Natural killer cell treated with Interleukin-12 subunit alpha and Interleukin-12 subunit beta and Interleukin-15 and Interleukin-18, amount 100 ng/mL, for 72 hours (primary cell): ENCODE data around the gene NT5DC4. TPM values are rescaled to one million over a fixed set of nuclear protein-coding genes. Genes with fewer than 3 reads are reported as not detected.
"Not testable (repeated sequence)": the region's sequence is repeated elsewhere in the genome, so short reads cannot be mapped to it uniquely, and the experiment has no call there.

Source experiments
- ATAC-seq, 2 donors: fragments of 150-1000 bp; cut with Tn5 transposase in 1 of 2; sonication (Bioruptor Pico), chemical (Tn5 transposase) in 1 of 2; 2 replicates each; pipeline ENCODE4 v1.10.0; 2021
- DNase-seq: peaks from one replicate; pipeline ENCODE4 v3.0.0; 2022; ENCODE audit warnings: low spot score
- H3K27ac Mint-ChIP-seq, 2 donors: 1 replicate in 1 of 2; 2 replicates in 1 of 2; pipeline ENCODE4 v1.8.0; 2022; ENCODE audit warnings: mixed read lengths in 2 of 2, mild to moderate bottlenecking in 1 of 2, moderate library complexity in 1 of 2
- H3K27me3 Mint-ChIP-seq, 2 donors: 1 replicate in 1 of 2; 2 replicates in 1 of 2; pipeline ENCODE4 v1.8.0; 2022; ENCODE audit warnings: mixed read lengths in 2 of 2
- H3K36me3 Mint-ChIP-seq: one replicate; pipeline ENCODE4 v1.8.0; 2022; ENCODE audit warnings: mixed read lengths
- H3K4me1 Mint-ChIP-seq, 2 donors: 1 replicate in 1 of 2; 2 replicates in 1 of 2; pipeline ENCODE4 v1.8.0; 2022; ENCODE audit warnings: low read depth in 2 of 2, mixed read lengths in 2 of 2, mild to moderate bottlenecking in 1 of 2
- H3K4me3 Mint-ChIP-seq: one replicate; pipeline ENCODE4 v1.8.0; 2022; ENCODE audit warnings: mixed read lengths
- H3K9me3 Mint-ChIP-seq: 2 replicates; pipeline ENCODE4 v1.8.0; 2022; ENCODE audit warnings: mixed read lengths
- total RNA-seq, 2 donors: library from RNA; stranded (reverse); gene quantifications; one replicate each; pipeline ENCODE4 v1.2.3, GENCODE V29; 2022

The NT5DC4 gene
- total RNA-seq, 2 donors from 2014 or later: not detected

DNA sequence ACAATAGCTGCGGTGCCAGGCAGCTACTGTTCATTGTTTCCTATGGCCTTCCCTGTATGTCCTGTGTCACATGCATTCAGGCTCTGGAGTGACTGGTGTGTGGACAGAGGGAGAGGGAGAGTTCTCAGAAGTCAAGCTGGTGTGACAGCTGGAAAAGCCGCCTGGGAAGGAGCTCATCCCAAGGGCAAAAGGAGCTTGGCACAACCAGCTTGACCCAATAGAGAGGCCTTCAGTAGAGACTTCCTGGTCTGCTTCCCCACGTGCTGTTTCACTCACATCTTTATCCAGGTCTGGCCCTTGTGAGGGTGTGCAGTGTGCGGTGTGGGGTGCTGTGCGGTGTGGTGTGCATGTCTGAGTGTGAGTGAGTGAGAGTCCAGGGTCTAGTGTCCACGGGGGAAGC, 11.1 kb upstream of the NT5DC4 start:
- Mint-ChIP-seq H3K36me3 (no peaks in the 10 kb centered on the region), H3K4me3 (no peak overlapping the region), H3K27me3 (peaks cover 0 to under 1% of the 10 kb centered on the region in 2 donors), H3K9me3 (no peaks in the 10 kb centered on the region), H3K4me1 (peaks cover 54 to 69% of the 10 kb centered on the region in 2 donors), H3K27ac (peak overlapping the region; percentile 63 to 79)
- ATAC-seq (no peak), DNase-seq (no peak)

DNA sequence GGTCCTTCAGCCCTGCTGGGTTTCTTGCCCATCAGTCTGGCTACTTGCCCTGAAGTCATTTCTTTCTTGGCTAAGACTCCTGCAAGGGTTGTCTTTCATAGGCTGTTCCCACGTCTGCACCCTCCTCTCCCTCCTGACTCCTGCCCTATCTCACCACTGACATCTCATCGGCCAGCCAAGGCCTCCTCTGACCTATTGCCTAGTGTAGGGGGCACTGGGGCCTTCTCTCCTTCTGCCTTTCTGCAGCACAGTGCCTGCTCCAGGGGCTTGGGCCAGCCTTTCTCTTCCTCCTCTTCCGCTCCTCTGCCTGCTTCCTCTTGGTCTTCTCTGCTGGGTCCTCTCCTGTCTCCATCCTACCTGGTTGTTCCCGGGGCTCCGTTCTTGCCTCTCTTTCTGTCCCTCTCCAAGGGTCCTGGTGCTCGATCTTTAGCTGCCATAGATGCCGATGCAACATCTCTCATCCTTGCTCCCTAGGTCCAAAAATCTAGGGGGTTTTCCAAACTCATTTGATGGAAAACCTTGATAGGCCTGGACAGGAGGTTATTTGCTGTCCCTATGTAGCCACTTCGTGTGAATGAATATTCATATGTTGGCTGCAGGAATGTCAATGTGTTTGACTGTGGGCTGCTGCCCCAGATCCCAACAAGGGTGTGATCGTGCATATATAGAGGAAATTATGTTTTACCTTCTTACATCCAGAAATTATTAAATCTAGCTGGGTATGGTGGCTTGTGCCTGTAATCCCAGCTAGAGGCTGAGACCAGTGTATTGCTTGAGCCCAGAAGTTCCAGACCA, 9.7 kb upstream of the NT5DC4 start:
- no peak for DNase-seq
- H3K4me1 Mint-ChIP-seq: peaks cover 44 to 58% of the 10 kb centered on the region in 2 donors
- no peaks in the 10 kb centered on the region for H3K9me3 Mint-ChIP-seq
- ATAC-seq: no peak
- no peaks in the 10 kb centered on the region for H3K36me3 Mint-ChIP-seq
- peak overlapping the region in 1 of 2 donors; percentile 45 for H3K27ac Mint-ChIP-seq
- no peaks in the 10 kb centered on the region for H3K27me3 Mint-ChIP-seq
- no peak overlapping the region for H3K4me3 Mint-ChIP-seq

DNA sequence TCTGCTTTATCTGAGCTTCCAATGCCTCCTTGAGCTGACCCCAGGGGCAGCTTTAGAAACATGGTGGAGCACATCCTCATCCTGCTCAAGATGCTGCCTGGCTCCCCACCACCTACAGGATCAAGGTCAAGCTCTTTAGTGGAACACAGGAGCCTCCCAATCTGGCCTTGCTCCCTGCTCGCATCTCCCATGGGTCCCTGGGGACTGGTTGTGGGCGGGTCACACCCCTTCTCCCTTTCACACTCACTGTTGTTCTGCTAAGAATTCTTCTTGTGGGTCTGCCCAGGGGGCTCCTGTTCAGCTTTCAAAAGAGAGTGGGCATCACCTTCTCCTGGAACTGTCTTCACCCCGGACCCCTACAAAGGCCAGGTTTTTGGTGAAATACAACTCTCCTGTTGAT, 8.4 kb upstream of the NT5DC4 start:
- Mint-ChIP-seq H3K4me1 (peaks cover 36 to 45% of the 10 kb centered on the region in 2 donors), H3K4me3 (no peak overlapping the region), H3K27ac (peak overlapping the region in 1 of 2 donors; percentile 12), H3K36me3 (no peaks in the 10 kb centered on the region), H3K9me3 (no peaks in the 10 kb centered on the region), H3K27me3 (no peaks in the 10 kb centered on the region)
- ATAC-seq (no peak), DNase-seq (no peak)

DNA sequence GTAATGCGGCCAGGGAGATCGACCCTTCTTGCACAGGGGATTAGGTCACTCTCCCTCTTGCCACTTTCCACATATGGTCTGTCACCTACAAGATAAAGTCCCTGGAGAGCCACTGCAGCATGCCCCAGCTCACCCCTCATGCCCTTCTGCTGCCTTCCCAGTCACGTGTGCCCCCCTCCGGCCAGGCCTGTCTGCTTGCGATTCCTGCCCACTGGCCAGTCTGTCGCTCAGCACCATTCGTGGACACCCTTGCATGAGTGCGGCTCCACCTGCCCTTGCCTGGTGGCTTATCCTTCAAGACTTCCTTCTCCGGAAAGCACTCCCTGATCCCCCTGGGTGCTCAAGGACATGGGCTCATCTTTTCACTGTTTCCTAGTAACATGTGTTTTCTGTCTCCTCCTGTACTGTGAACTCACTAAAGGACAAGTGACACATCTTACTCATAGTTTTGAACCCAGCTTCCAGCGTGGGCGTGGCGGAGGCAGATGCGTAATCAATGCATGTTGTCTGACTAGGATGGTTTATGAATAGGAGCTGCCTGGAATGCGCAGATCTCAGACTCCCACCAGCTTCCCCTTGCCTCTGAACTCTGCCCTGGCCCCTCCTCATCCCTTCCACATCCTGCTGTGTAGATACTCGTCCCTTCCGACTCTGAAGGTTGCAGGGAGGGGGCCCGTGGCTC, 7.8 kb upstream of the NT5DC4 start:
- H3K27ac Mint-ChIP-seq: peak overlapping the region; percentile 12 to 21
- no peaks in the 10 kb centered on the region for H3K27me3 Mint-ChIP-seq
- H3K9me3 Mint-ChIP-seq: no peaks in the 10 kb centered on the region
- peaks cover 30 to 40% of the 10 kb centered on the region in 2 donors for H3K4me1 Mint-ChIP-seq
- ATAC-seq (peak in 1 of 2 donors; percentile 14), DNase-seq (no peak)
- no peaks in the 10 kb centered on the region for H3K36me3 Mint-ChIP-seq
- H3K4me3 Mint-ChIP-seq: no peak overlapping the region

DNA sequence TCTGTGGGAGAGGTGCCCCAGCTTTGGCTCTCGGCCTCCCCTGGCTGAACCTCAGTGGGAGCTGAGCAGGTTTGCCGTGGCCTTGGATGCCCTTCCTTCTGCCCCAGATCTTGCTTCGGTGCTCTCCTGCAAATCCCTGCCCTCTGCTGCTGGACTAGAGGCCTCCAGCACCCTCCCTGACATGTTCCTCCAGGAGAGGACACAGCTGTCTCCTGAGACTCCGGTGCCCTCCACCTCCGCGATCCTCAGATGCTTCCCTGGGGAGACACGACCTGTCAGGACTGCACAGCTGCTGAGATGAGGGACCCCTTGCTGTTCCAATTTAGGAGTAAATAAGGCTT, 7.3 kb upstream of the NT5DC4 start:
- Mint-ChIP-seq H3K27ac (peak overlapping the region; percentile 12 to 21), H3K9me3 (no peaks in the 10 kb centered on the region), H3K27me3 (no peaks in the 10 kb centered on the region), H3K4me3 (no peak overlapping the region), H3K36me3 (no peaks in the 10 kb centered on the region), H3K4me1 (peaks cover 26 to 34% of the 10 kb centered on the region in 2 donors)
- no peak for DNase-seq
- ATAC-seq: no peak

- DNase-seq (no peak), ATAC-seq (no peak)
- H3K27me3 Mint-ChIP-seq: no peaks in the 10 kb centered on the region
- no peaks in the 10 kb centered on the region for H3K36me3 Mint-ChIP-seq
- peaks cover 26 to 32% of the 10 kb centered on the region in 2 donors for H3K4me1 Mint-ChIP-seq
- no peak overlapping the region for H3K4me3 Mint-ChIP-seq
- H3K9me3 Mint-ChIP-seq: no peaks in the 10 kb centered on the region
- peak overlapping the region; percentile 12 to 21 for H3K27ac Mint-ChIP-seq
These were observed 6.9 kb upstream of the NT5DC4 start for GRCh38 chr2:112713926-112714325.

DNA sequence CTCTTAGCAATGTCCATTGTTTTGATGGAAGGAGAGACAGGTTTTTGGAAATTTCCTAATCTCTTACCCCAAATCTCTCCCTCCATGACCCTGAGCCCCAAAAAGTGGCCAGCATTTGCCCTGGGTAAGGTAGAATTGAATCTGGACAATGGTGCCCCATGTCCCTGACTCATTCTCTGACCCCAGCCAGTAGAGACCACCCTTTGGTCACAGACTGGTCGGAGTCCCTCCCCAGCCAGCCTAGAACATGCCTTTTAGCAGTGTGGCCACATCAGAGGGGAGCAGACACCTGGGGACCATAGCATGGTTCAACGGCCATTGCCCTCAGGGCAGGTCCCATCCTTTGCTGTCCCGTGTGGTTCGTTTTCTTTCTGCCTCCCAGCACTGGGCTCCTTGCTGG, 6.5 kb upstream of the NT5DC4 start:
- Mint-ChIP-seq H3K27ac (no peak overlapping the region), H3K9me3 (no peaks in the 10 kb centered on the region), H3K36me3 (no peaks in the 10 kb centered on the region), H3K4me1 (peaks cover 22 to 28% of the 10 kb centered on the region in 2 donors), H3K4me3 (no peak overlapping the region), H3K27me3 (no peaks in the 10 kb centered on the region)
- ATAC-seq (no peak), DNase-seq (no peak)

DNA sequence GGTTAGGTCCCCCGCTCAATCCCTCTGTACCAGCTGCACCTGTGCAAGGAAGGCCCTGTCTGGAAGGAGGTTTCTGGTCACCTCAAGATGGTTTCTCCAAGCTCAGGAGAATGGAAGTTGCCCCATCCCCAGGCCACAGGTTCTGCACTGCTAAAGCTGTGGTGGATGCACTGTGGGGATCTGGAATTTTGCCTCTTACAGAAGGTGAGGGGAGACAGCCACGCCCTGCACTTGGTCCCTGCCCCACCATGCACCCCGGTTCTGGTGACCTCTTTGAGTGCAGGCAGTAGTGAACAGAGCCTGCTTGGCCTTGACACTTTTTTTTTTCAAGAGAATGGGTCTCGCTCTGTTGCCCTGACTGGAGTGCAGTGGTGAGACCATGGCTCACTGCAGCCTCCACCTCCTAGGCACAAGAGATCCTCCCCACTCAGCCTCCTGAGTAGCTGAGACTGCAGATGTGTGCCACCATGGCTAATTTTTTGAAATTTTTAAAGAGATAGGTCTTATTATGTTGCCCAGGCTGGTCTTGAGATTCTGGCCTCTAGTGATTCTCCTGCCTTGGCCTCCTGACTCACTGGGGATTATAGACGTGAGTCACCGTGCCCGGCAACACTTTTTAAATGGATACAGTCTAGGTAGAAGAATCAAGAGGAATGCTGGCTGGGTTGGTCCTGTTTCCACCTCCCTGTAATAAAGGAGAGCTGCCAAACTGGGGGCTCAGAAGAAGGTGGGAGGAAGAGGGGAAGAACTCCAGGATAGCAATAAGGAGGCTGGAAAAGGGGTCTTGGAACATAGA, 5.8 kb upstream of the NT5DC4 start:
- no peak overlapping the region for H3K27ac Mint-ChIP-seq
- H3K9me3 Mint-ChIP-seq: no peaks in the 10 kb centered on the region
- H3K27me3 Mint-ChIP-seq: no peaks in the 10 kb centered on the region
- DNase-seq (no peak), ATAC-seq (no peak)
- peaks cover 17 to 22% of the 10 kb centered on the region in 2 donors for H3K4me1 Mint-ChIP-seq
- no peaks in the 10 kb centered on the region for H3K36me3 Mint-ChIP-seq
- H3K4me3 Mint-ChIP-seq: no peak overlapping the region

DNA sequence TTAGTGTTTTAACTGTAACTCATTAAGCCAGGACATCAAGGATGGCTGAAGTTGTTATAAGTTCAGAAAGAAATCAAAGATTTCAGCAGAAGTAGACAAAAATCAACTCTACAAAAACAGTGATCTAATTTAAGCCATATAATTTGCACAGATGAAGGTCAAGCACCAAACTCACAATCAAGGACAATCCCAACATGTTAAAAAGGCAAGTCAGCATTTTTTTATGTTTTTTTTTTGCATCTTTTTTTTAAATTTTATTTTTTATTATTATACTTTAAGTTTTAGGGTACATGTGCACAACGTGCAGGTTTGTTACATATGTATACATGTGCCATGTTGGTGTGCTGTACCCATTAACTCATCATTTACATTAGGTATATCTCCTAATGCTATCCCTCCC, 4.7 kb upstream of the NT5DC4 start:
- H3K27me3 Mint-ChIP-seq, H3K27ac Mint-ChIP-seq, H3K4me3 Mint-ChIP-seq, DNase-seq, H3K9me3 Mint-ChIP-seq, ATAC-seq, H3K36me3 Mint-ChIP-seq: not testable (repeated sequence)
- H3K4me1 Mint-ChIP-seq: peaks cover 12 to 14% of the 10 kb centered on the region in 2 donors

GRCh38 chr2:112716826-112717352, 3.9 kb upstream of the NT5DC4 start:
- not testable (repeated sequence) for ATAC-seq, DNase-seq, H3K4me3 Mint-ChIP-seq, H3K27ac Mint-ChIP-seq, H3K27me3 Mint-ChIP-seq, H3K36me3 Mint-ChIP-seq, H3K9me3 Mint-ChIP-seq
- H3K4me1 Mint-ChIP-seq: peaks cover 9 to 11% of the 10 kb centered on the region in 2 donors

DNA sequence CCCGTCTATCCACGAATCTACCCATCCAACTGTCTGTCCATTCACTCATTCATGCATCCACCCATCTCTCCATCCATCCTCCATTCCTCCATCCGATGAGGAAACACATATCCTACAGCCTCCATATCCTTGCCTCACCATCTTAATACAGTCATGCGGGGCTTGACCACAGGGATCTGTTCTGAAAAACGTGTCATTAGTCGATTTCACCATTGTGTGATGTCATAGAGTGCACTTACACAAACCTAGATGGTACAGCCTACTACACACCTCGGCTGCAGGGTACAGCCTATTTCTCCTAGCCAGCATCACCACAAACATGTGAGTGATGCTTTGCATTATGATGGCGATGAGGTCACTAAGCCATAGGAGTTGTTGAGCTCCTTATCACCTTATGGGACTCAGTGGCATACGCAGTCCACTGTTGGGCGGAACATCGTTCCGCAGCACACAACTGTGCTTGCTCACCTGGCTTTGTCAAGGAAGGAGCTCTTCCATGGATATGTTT, 1.9 kb upstream of the NT5DC4 start:
- no peaks in the 10 kb centered on the region for H3K9me3 Mint-ChIP-seq
- H3K27ac Mint-ChIP-seq: no peak overlapping the region
- no peaks in the 10 kb centered on the region for H3K36me3 Mint-ChIP-seq
- DNase-seq (no peak), ATAC-seq (no peak)
- no peaks in the 10 kb centered on the region for H3K4me1 Mint-ChIP-seq
- no peaks in the 10 kb centered on the region for H3K27me3 Mint-ChIP-seq
- H3K4me3 Mint-ChIP-seq: no peak overlapping the region

DNA sequence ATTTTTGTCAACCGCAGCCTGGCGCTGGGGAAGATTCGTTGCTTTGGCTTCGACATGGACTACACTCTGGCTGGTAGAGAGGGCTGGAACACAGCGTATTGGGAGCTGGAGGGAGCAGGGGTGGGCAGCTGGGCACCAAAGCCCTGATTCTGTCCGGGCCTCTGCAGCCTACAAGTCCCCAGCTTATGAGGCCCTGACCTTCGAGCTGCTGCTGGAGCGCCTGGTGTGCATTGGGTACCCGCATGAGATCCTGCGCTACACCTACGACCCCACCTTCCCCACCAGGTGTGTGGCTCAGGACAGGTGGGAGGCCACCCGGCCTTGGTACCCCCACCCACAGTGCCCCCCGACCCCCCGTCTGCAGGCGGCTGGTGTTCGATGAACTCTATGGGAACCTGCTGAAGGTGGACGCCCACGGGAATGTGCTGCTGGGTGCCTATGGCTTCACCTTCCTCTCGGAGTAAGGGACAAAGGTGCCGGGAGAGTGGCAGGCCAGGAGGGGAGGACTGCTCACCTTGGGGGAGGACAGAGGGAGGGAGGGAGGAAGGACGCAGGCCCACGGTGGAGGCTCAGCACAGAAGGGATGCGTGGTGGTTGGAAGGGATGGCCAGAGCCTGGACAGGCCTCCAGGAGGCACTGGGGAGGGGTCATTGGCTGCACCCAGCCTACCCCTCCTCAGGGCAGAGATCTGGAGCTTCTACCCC, 1.2 kb downstream of the NT5DC4 start:
- Mint-ChIP-seq H3K36me3 (no peaks in the 10 kb centered on the region), H3K4me3 (no peak overlapping the region)

More for the DNA sequence above, 1.2 kb downstream of the NT5DC4 start:
- H3K4me1 Mint-ChIP-seq: peaks cover 0 to 6% of the 10 kb centered on the region in 2 donors
- no peak overlapping the region for H3K27ac Mint-ChIP-seq
- H3K9me3 Mint-ChIP-seq: no peaks in the 10 kb centered on the region
- ATAC-seq (no peak), DNase-seq (no peak)
- H3K27me3 Mint-ChIP-seq: no peaks in the 10 kb centered on the region
